Tibial artery (tissue), 4 donors: ENCODE results near the gene FAN1.

Source experiments
- DNase-seq, 2 donors: peaks; one replicate each; pipeline ENCODE4 v3.0.0-alpha.2; 2019
- H3K27ac ChIP-seq, 2 donors: fragments of 200-600 bp; sonication (generic) in 1 of 2; 1 replicate in 1 of 2; 2 replicates in 1 of 2; pipeline ENCODE4 v1.5.1; 2018 to 2019; ENCODE audit warnings: mild to moderate bottlenecking in 1 of 2
- H3K27me3 ChIP-seq, 2 donors: fragments of 200-600 bp; sonication (generic) in 1 of 2; one replicate each; pipeline versions ENCODE4 v1.5.1 to v1.6.0; 2016 to 2019
- H3K36me3 ChIP-seq, 3 donors: fragments of 200-600 bp; sonication (generic) in 2 of 3; one replicate each; pipeline ENCODE4 v1.5.1; 2016 to 2019; ENCODE audit warnings: mild to moderate bottlenecking in 2 of 3
- H3K4me1 ChIP-seq, 4 donors: fragments of 200-600 bp; sonication (generic) in 2 of 4; 1 replicate in 3 of 4; 2 replicates in 1 of 4; pipeline ENCODE4 v1.5.1; 2016 to 2019
- H3K4me3 ChIP-seq, 2 donors: fragments of 200-600 bp; sonication (generic) in 1 of 2; 1 replicate in 1 of 2; 2 replicates in 1 of 2; pipeline ENCODE4 v1.5.1; 2018 to 2019; ENCODE audit warnings: mild to moderate bottlenecking in 2 of 2
- H3K9me3 ChIP-seq, 3 donors: fragments of 200-600 bp; sonication (generic) in 1 of 3; one replicate each; pipeline ENCODE4 v1.5.1; 2016 to 2019
- CTCF ChIP-seq, 2 experiments: fragments of 200-600 bp in 1 of 2; fragments of 450-650 bp in 1 of 2; IDR thresholded peaks; one replicate each; pipeline ENCODE4 v1.5.1; 2017 to 2019; ENCODE audit warnings: antibody characterized with exemption in 2 of 2, mild to moderate bottlenecking in 1 of 2, moderate library complexity in 1 of 2
- intact Hi-C: fragments of 100-400 bp; cut with DNase I; formaldehyde crosslinking; loops from one replicate; pipeline ENCODE4 v1.15.0; 2023; ENCODE audit warnings: low total_unique reads

FAN1 gene

GRCh38 chr15:30956216-30957124, 52.8 kb downstream of the FAN1 start:
- no peak overlapping the region for H3K27ac ChIP-seq
- TF ChIP-seq CTCF (IDR thresholded peaks at IDR 0.05) = no peak
- H3K4me3 ChIP-seq = no peak overlapping the region
- no peak for DNase-seq
- no peaks in the 10 kb centered on the region for H3K4me1 ChIP-seq
- H3K36me3 ChIP-seq = peaks cover 75 to 96% (median 96%) of the 10 kb centered on the region in 3 donors
- intact Hi-C loops = no loop called here
- H3K9me3 ChIP-seq = no peaks in the 10 kb centered on the region
- H3K27me3 ChIP-seq = no peaks in the 10 kb centered on the region

GRCh38 chr15:30958219-30958618, 54.5 kb downstream of the FAN1 start:
- Histone ChIP-seq H3K9me3 (no peaks in the 10 kb centered on the region), H3K27ac (no peak overlapping the region), H3K36me3 (peaks cover 58 to 90% (median 79%) of the 10 kb centered on the region in 3 donors), H3K27me3 (no peaks in the 10 kb centered on the region), H3K4me1 (no peaks in the 10 kb centered on the region), H3K4me3 (no peak overlapping the region)
- no peak for DNase-seq
- intact Hi-C loops = no loop called here
- no peak for TF ChIP-seq CTCF (IDR thresholded peaks at IDR 0.05)

GRCh38 chr15:30962079-30962478, 58.4 kb downstream of the FAN1 start:
- H3K27me3 ChIP-seq = no peaks in the 10 kb centered on the region
- no peaks in the 10 kb centered on the region for H3K9me3 ChIP-seq
- H3K4me3 ChIP-seq = no peak overlapping the region
- H3K4me1 ChIP-seq = no peaks in the 10 kb centered on the region
- H3K36me3 ChIP-seq = peaks cover 34 to 73% (median 57%) of the 10 kb centered on the region in 3 donors
- intact Hi-C loops = no loop called here
- no peak overlapping the region for H3K27ac ChIP-seq
- DNase-seq = no peak
- TF ChIP-seq CTCF (IDR thresholded peaks at IDR 0.05) = no peak

GRCh38 chr15:30962659-30963058, 58.9 kb downstream of the FAN1 start:
- Histone ChIP-seq H3K4me3 (no peak overlapping the region), H3K9me3 (no peaks in the 10 kb centered on the region), H3K27me3 (no peaks in the 10 kb centered on the region), H3K4me1 (no peaks in the 10 kb centered on the region), H3K27ac (no peak overlapping the region), H3K36me3 (peaks cover 28 to 67% (median 51%) of the 10 kb centered on the region in 3 donors)
- intact Hi-C loops = no loop called here
- no peak for TF ChIP-seq CTCF (IDR thresholded peaks at IDR 0.05)
- DNase-seq = no peak

GRCh38 chr15:30963681-30964080, 60.0 kb downstream of the FAN1 start:
- Histone ChIP-seq H3K4me3 (no peak overlapping the region), H3K36me3 (peaks cover 21 to 57% (median 41%) of the 10 kb centered on the region in 3 donors), H3K27me3 (no peaks in the 10 kb centered on the region), H3K4me1 (no peaks in the 10 kb centered on the region), H3K9me3 (no peaks in the 10 kb centered on the region), H3K27ac (no peak overlapping the region)
- intact Hi-C loops = no loop called here
- DNase-seq = no peak
- no peak for TF ChIP-seq CTCF (IDR thresholded peaks at IDR 0.05)
